HG03045 (cell line): ENCODE results near the gene KRTAP2-3.
"Not testable (repeated sequence)": the region's sequence is repeated elsewhere in the genome, so short reads cannot be mapped to it uniquely, and the experiment has no call there.

Source experiments
- ATAC-seq: cut with Tn5 transposase; IDR thresholded peaks from one replicate; pipeline ENCODE4 v1.9.1; 2021; ENCODE audit warnings: mild to moderate bottlenecking, moderate library complexity; ENCODE audit not compliant: unreplicated experiment

The KRTAP2-3 gene

DNA sequence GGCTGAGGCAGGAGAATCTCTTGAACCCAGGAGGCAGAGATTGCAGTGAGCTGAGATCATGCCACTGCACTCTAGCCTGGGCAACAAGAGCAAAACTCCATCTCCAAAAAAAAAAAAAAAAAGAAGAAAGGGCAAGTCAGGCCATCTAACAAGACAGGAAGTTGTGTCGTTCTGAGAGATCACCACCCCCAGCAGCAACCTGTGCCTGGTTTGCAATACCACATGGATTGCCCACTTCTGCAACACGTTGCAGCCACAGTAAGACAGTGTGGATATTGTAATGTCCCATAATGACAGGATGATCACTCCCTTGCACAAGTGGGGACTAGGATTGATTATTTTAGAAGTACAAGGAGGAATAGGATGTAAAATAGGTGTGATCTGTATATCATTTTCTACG, 9.1 kb upstream of the KRTAP2-3 start:
- ATAC-seq, result no peak

DNA sequence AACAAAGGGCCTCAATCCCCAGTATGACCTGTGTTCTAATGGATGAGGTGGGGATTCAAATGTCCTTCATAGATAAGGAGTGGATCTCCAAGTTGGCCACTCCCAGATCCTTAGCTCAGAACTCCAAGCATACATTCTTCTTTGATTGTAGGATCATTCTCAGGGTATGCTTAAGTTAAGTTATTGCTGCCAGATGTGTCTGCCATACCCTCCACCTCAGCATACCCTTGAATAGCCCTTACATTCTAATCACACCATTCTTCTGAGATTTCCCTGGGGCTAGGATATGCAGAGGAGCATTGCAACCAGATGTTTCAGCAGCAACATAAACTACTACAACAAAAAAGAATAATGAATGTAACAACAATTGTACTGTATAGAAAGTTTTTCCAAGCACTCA, 7.4 kb upstream of the KRTAP2-3 start:
- no peak for ATAC-seq

DNA sequence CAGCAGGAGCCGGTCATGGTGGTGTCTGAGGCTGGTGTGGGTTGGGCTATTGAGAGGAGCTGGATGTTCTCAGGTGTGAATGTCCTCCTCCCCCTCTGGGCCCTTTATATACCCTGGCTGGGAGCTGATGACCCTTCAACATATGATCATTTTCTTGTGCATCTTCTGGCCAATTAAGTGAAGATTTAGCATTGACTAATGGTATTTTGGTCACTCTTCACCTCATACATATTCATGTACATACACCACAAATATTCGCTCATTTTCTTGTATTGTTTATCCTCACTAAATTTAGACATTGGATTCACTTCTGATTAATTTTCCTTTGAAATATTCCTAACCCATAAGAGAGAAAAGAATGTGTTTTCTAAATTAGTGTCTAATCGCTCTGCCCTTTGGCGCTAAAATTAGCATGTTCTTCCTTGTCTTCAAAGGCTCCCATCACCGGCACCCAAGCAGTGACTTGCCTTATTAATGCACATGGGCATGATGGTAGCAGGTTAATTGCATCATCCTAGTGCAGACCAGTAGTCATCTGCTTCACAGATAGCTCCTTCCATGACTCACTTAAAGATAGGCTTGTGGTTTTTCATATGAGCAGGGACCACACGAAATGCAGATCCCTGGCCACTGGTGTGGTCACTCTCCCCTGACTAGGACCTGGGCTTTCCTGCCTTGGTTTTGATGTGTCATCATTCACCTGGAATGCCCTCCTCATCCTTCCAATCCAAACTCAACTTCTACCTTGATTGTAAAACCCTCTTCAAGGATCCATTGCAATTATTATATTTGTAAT, 6.1 kb upstream of the KRTAP2-3 start, which contains the start of gene KRTAP2-4:
KRTAP2-4 (minus strand) TSS at position 51 of the 796 bp plus-strand sequence; CDS start at position 17, 34 bp downstream.
- ATAC-seq, result no peak

DNA sequence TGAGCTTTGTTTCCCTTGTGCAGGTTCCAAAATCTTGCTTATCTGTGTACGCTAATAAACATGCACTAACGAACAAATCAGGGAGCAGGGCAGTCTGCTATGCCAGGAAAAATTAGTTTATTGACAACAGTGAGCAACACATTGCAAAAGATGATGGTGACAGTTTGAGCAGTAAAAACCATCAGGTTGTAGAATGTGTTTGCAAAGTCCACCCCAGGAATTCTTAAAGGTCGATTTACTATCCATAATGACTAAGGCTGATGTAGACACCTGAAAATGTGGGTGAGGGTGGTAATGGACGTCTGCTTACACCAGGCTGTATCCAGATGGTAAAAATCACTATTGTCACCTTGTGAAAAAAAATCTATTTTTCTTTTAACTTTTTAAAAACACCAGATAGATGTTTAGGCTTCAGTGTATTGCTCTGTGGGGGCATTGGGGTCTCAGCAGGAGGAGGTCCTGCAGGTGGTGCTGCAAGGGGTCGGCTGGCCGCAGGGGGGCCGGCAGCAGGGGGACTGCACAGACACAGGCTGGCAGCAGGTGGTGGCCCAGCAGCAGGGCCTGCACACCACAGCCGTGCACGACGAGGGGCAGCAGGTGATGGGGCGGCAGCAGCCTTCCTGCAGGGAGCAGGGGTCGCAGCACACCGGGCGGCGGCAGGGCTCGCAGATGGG, 5.2 kb upstream of the KRTAP2-3 start:
- ATAC-seq, result not testable (repeated sequence)

DNA sequence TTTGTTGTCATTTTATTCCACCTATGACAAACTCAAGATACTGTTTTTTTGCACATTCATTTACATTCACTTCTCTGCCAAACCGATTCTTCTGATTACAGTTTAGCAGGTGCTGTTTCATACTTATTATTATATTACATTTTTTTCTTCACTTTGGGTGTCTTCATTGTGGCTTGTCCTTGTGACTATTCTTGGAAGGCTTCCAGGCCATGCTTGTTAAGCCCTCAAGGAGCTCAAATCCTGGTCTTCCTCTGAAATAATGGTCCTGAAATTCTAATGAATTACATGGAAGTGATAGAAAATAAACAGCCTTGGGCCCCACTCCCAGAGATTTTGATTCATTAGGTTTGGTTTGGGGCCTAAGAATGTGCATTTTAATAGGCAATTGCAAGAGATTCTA, 4.4 kb upstream of the KRTAP2-3 start:
- no peak for ATAC-seq

DNA sequence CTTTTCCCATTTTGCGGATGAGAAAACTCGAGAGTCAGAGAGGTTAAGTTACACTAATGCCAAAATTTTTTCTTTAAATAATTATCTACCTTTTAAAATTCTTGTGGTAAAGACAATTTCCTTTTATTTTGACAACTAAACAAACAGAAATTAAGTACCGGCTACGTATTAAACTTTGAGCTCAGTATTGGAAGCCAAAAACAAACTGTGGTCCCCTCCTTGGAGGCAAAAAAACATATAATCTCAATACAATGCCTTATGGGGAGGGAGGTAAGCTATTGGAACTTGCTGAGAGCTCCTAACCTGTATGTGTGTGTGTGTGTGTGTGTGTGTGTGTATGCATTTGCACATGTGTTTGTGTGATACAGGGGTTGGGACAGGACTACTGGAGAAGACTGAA, 3.5 kb upstream of the KRTAP2-3 start:
- ATAC-seq, result no peak

DNA sequence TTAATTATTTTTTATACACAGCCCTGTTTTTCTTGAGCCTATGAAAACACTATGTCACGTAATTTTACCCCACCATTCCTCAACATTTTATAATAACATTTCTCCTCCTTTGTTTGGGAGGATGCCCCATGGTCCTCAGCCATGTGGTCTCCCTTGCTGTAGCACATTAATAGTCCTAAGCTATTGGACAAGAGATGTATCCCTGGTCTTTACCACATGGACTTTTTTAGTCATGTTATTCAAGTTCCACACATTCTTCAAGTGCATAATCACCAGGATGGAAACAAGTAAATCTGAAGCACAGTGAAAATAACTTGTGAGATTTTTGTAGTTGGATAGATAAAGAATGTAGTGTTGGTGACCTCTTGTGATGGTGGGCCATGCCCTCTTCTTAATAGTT, 2.0 kb upstream of the KRTAP2-3 start:
- ATAC-seq, result no peak

DNA sequence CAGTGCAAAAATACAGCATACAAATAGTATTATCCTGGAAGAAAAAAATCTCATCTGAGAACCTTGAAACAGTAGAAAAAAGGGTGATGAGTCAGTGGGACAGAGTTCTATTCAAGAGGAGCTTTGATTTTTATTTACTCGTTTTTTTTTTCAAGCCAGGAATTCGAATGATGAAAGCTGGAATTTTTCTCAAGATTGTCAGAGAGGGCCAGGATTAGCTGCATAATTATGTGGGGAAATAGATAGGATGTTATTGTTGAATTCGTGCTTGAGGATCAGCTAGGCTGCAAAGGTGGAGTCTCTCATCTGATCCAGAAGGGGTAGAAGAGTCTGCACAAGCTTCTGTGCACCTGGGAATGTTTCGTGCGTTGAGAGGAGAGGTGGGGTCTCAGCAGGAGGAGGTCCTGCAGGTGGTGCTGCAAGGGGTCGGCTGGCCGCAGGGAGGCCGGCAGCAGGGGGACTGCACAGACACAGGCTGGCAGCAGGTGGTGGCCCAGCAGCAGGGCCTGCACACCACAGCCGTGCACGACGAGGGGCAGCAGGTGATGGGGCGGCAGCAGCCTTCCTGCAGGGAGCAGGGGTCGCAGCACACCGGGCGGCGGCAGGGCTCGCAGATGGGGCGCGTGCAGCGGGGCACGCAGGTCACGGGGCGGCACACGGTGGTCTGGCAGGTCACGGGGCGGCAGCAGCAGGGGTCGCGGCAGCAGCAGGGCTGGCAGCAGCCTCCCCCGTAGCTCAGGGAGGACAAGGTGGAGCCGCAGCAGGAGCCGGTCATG, 450 bp downstream of the KRTAP2-3 start:
- ATAC-seq, result not testable (repeated sequence)

DNA sequence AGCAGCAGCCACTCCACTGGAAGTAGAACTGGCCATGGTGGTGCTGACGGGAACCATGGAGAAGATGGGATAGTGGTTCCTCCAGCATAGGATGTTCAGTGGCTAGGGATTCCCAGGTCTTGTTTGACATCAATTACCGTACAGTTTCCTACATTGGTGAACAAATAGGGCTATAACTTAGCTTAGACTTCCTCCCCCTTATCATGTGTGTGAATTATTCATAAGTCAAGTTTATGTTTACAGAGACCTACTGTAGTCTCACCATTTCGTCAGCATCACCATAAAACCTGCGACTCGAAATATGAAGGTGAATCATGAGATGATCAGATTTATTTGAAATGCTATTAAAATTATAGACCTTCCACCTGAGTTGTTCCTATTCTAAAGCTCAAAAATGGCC, 1.2 kb downstream of the KRTAP2-3 start:
- no peak for ATAC-seq

DNA sequence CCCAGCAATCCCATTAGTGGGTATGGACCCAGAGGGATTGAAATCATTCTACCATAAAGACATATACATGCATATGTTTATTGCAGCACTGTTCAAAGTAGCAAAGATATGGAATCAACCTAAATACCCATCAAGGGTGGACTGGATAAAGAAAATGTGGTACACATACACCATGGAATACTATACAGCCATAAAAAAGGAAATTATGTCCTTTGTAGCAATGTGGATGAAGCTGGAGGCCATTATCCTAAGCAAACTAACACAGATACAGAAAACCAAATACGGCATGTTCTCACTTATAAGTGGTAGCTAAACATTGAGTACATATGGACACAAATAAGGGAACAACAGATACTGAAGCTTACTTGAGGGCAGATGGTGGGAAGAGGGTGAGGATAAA, 2.4 kb downstream of the KRTAP2-3 start:
- ATAC-seq, result no peak

DNA sequence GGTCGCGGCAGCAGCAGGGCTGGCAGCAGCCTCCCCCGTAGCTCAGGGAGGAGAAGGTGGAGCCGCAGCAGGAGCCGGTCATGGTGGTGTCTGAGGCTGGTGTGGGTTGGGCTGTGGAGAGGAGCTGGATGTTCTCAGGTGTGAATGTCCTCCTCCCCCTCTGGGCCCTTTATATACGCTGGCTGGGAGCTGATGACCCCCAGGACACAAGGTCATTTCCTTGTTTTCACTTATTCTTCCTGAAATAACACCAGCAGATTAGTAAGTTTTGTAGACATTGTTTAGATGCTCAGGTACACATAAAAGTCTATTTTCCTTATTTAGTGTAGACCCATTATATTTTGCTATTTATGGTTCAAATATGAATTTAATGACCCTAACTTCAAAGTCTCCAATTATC, 4.8 kb downstream of the KRTAP2-3 start, which contains the start of gene KRTAP2-2:
KRTAP2-2 (minus strand) TSS at position 101 of the 400 bp plus-strand sequence; CDS start at position 82, 19 bp downstream.
- ATAC-seq, result not testable (repeated sequence)

DNA sequence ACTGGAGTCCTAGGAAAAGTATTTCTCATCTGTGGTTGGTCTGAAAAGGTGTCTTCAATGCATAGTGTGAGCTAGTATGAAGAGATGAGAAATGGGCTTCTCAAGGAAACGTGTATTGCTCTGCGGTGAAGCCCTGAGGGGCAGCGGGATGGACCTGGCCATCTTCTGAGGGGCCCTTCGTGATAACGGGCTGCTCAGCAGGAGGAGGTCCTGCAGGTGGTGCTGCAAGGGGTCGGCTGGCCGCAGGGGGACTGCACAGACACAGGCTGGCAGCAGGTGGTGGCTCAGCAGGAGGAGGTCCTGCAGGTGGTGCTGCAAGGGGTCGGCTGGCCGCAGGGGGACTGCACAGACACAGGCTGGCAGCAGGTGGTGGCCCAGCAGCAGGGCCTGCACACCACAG, 5.4 kb downstream of the KRTAP2-3 start:
- ATAC-seq, result not testable (repeated sequence)

DNA sequence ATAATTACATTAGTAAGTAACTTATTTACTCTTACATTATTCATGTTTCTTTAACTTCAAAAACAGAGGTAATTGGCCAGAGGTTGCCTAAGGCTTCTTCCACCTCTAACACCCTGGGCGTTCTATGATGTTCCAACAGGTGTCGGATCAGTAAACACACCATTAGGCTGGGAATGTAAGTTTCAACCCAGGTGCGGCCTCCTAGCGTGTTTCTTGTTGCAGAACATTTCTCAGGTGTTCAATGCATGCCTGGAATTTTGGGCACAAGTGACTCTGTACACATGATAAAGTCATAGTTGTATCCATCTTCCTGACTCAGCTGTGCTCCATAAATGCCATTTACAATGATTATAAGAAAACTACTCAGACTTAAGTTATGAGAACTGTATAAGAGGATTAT, 5.9 kb downstream of the KRTAP2-3 start:
- ATAC-seq, result no peak

DNA sequence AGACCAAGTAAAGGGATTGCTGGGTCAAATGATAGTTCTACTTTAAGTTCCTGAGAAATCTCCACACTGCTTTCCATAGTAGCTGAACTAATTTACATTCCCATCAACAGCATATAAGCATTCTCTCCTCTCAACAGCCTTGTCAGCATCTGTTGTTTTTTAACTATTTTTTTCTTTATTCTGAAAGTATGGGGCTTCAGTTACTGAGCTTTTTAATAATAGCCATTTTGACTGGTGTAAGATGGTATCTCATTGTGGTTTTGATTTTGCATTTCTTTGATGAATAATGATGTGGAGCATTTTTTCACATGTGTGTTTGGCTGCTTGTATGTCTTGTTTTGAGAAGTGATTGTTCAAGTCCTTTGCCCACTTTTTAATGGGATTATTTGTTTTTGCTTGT, 7.3 kb downstream of the KRTAP2-3 start:
- ATAC-seq, result no peak

DNA sequence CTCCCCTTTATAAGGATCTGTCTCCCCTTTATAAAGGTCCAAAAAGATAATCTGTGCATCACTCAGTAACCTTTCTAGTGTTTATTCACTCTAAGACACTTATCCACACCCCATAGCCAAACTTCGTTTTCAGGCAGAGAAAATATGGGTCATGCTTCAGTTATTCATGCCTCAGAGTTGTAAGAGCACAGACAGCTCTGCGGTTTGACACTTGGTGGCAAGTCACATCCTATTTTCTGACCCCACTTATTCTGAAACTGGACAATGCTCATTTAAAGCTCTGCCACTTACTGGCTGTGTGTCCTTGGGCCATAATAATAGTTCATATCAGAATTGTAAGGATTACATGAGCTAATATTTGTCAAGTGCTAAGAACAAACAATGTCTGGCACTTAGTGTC, 10.8 kb downstream of the KRTAP2-3 start:
- no peak for ATAC-seq

DNA sequence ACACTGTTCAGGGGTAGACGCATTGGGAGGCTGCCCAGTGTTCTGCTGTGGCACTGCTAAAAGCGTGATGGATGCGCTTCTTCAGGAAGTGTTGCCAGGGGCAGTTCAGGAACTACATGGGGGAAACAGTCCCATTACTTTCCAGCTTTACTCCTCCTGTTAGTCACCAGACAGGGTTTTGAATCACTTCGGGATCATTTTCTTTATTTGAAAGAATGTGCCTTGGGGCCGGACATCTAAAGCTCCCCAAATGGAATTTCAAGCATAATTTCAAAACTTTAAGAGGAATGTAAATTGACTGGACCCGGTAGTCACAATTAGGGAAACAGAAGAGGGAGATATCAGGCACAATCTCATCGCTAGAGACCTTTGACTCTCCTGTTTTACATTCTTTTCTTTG, 11.5 kb downstream of the KRTAP2-3 start:
- ATAC-seq, result no peak

DNA sequence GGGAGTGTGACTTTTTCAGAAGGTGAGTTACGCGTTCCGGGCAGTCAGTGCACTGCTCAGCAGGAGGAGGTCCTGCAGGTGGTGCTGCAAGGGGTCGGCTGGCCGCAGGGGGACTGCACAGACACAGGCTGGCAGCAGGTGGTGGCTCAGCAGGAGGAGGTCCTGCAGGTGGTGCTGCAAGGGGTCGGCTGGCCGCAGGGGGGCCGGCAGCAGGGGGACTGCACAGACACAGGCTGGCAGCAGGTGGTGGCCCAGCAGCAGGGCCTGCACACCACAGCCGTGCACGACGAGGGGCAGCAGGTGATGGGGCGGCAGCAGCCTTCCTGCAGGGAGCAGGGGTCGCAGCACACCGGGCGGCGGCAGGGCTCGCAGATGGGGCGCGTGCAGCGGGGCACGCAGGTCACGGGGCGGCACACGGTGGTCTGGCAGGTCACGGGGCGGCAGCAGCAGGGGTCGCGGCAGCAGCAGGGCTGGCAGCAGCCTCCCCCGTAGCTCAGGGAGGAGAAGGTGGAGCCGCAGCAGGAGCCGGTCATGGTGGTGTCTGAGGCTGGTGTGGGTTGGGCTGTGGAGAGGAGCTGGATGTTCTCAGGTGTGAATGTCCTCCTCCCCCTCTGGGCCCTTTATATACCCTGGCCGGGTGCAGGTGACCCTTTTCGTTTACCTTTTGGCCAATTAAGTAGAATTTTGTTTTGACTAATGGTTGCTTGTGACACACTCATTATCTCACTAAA, 13.0 kb downstream of the KRTAP2-3 start, which contains the start of gene KRTAP2-1:
KRTAP2-1 (minus strand) TSS at position 582 of the 731 bp plus-strand sequence; CDS start at position 533, 49 bp downstream.
- not testable (repeated sequence) for ATAC-seq

DNA sequence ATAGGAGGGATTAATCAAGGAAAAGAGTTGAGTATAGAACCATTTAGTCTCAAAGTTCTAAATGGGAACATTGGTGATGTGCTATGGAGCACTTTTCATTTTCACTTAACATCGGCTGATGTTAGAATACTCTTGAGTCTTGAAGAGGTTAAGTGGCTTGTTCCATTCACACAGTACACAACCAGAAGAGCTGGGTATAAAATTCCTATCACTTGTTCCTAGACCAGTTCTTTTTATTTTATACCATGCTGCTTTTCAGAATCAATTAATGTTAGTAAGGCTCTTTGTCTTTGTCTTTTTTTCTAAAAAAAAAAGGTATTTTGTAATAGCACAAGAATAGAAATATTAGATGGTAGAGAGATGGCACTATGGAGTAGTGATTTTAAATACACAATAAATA, 17.0 kb downstream of the KRTAP2-3 start:
- ATAC-seq, result no peak

DNA sequence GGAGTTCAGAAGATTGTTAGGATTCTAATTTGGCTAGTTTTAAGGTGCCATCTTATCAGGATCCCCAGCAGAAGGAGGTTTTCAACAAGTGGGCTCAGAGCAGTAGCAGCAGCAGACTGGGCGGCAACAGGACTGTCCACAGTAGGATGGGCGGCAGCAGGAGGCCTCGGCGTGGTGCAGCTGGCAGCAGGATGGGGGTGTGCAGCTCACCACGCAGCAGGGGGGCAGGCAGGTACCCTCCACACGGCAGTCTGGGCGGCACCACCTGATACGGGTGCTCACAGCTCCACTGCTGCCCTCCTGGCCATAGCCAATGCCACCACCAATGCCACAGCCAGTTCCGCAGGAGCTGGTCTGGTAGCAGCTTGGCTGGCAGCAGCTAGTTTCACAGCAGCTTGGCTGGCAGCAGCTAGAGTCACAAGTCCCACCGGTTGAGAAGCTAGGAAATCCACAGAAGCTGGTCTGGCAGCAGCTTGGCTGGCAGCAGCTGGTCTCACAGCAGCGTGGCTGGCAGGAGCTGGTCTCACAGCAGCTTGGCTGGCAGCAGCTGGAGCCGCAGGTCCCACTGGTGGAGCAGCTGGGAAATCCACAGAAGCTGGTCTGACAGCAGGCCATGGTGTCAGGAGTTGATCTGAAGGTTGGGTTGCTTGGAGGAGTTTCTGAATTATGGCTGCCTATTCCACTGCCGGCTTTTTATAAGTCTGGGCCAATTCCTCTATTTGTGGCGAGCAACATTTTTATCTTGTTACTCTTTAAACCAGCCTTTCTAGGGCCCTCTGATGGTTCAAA, 18.9 kb downstream of the KRTAP2-3 start, which contains the start of gene KRTAP1-1:
KRTAP1-1 (minus strand) TSS at position 668 of the 789 bp plus-strand sequence; CDS start at position 615, 53 bp downstream.
- ATAC-seq, result not testable (repeated sequence)
